Progenitor cell of endocrine pancreas (in vitro differentiated cells): ENCODE results near the gene E4F1. TPM values are rescaled to one million over a fixed set of nuclear protein-coding genes. Genes with fewer than 3 reads are reported as not detected.

Experiments used
- DNase-seq: peaks from one replicate; pipeline ENCODE4 v3.0.0; 2021; ENCODE audit warnings: low spot score; ENCODE audit not compliant: unreplicated experiment
- H3K27ac Mint-ChIP-seq: 2 replicates; pipeline ENCODE4 v1.8.0; 2021; ENCODE audit warnings: mild to moderate bottlenecking, moderate library complexity, mixed read lengths
- H3K27me3 Mint-ChIP-seq: 2 replicates; pipeline ENCODE4 v1.8.0; 2021; ENCODE audit warnings: mixed read lengths
- H3K36me3 Mint-ChIP-seq: 2 replicates; pipeline ENCODE4 v1.8.0; 2022; ENCODE audit warnings: mixed read lengths; ENCODE audit not compliant: insufficient read depth
- H3K4me1 Mint-ChIP-seq: 2 replicates; pipeline ENCODE4 v1.8.0; 2021; ENCODE audit warnings: low read depth, mixed read lengths
- H3K4me3 Mint-ChIP-seq: 2 replicates; pipeline ENCODE4 v1.8.0; 2021; ENCODE audit warnings: low read depth, mild to moderate bottlenecking, moderate library complexity, mixed read lengths
- H3K9me3 Mint-ChIP-seq: 2 replicates; pipeline ENCODE4 v1.8.0; 2021; ENCODE audit warnings: low read depth, mixed read lengths
- total RNA-seq: library from RNA; stranded (reverse); gene quantifications from 2 replicates; pipeline ENCODE4 v1.2.1, GENCODE V29; 2021
- TF ChIP-seq, protein P1 (sequence below): fragments of 200-600 bp; sonication (generic); IDR thresholded peaks from one replicate; pipeline ENCODE4 v1.5.0; 2021; ENCODE audit warnings: antibody characterized with exemption, mild to moderate bottlenecking; ENCODE audit not compliant: unreplicated experiment

E4F1 gene
- total RNA-seq, 1 donor from 2014 or later: 33.7 TPM

DNA sequence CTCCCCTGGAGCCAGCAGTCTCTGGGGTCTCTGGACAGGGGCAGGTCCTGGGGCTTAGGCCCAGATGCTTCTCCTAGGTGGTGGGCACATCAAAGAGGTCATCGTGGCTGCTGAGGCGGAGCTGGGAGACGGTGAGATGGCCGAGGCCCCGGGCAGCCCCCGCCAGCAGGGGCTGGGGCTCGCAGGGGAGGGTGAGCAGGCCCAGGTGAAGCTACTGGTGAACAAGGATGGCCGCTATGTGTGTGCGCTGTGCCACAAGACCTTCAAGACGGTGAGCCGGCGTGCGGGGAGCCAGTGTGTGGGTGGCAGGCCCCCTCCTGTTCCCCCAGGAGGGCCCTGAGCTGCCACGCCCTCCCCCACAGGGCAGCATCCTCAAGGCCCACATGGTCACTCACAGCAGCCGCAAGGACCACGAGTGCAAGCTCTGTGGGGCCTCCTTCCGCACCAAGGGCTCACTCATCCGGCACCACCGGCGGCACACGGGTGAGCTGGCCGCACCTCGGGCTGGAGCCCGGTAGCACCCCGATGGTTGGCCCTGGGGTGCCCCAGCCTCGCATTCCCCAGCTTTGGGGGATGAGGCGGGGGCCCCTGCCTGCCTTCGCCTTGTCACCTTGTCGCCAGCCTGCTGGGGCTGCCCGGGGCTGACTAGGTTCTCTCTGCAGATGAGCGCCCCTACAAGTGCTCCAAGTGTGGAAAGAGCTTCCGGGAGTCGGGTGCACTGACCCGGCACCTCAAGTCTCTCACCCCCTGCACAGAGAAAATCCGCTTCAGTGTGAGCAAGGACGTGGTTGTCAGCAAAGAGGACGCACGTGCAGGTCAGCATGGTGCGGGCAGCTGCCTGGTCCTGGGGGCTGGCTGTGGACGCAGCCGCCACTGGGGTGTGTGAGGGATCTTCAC, 9.0 kb downstream of the E4F1 start:
- DNase-seq: no peak
- Mint-ChIP-seq H3K4me1 (no peaks in the 10 kb centered on the region), H3K27me3 (peaks cover 3% of the 10 kb centered on the region), H3K36me3 (peaks cover 6% of the 10 kb centered on the region), H3K4me3 (no peak overlapping the region), H3K9me3 (no peaks in the 10 kb centered on the region), H3K27ac (no peak overlapping the region)
- TF ChIP-seq, protein P1, sequence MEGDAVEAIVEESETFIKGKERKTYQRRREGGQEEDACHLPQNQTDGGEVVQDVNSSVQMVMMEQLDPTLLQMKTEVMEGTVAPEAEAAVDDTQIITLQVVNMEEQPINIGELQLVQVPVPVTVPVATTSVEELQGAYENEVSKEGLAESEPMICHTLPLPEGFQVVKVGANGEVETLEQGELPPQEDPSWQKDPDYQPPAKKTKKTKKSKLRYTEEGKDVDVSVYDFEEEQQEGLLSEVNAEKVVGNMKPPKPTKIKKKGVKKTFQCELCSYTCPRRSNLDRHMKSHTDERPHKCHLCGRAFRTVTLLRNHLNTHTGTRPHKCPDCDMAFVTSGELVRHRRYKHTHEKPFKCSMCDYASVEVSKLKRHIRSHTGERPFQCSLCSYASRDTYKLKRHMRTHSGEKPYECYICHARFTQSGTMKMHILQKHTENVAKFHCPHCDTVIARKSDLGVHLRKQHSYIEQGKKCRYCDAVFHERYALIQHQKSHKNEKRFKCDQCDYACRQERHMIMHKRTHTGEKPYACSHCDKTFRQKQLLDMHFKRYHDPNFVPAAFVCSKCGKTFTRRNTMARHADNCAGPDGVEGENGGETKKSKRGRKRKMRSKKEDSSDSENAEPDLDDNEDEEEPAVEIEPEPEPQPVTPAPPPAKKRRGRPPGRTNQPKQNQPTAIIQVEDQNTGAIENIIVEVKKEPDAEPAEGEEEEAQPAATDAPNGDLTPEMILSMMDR: no peak

DNA sequence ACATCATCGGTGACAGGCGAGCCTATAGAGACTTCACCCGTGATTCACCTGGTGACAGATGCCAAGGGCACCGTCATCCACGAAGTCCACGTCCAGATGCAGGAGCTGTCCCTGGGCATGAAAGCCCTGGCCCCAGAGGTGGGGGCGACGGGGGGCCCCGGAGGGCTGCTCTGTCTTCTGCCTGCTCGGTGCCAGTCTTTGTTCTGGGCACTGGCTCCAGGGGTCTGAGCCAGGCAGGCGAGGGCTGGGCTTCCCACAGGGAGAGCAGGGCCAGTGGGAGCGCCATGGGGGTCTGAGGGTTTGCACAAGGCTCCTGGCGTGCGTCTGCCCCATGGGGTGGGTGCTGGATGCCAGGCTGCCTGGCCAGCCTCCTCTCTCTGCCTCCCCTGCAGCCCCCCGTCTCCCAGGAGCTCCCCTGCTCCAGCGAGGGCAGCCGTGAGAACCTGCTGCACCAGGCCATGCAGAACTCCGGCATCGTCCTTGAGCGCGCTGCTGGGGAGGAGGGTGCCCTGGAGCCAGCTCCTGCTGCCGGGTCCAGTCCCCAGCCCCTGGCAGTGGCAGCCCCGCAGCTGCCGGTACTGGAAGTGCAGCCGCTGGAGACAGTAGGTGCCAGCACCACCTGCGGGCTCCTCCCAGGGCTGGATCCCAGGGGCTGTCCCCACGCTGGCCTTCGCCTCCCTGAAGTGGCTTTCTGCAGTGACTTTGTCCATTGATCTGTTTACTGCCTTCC, 9.8 kb downstream of the E4F1 start:
- Mint-ChIP-seq H3K9me3 (no peaks in the 10 kb centered on the region), H3K4me1 (no peaks in the 10 kb centered on the region), H3K27ac (no peak overlapping the region), H3K4me3 (no peak overlapping the region), H3K27me3 (peaks cover 5% of the 10 kb centered on the region), H3K36me3 (peaks cover 6% of the 10 kb centered on the region)
- no peak for DNase-seq
- TF ChIP-seq, protein P1: no peak

DNA sequence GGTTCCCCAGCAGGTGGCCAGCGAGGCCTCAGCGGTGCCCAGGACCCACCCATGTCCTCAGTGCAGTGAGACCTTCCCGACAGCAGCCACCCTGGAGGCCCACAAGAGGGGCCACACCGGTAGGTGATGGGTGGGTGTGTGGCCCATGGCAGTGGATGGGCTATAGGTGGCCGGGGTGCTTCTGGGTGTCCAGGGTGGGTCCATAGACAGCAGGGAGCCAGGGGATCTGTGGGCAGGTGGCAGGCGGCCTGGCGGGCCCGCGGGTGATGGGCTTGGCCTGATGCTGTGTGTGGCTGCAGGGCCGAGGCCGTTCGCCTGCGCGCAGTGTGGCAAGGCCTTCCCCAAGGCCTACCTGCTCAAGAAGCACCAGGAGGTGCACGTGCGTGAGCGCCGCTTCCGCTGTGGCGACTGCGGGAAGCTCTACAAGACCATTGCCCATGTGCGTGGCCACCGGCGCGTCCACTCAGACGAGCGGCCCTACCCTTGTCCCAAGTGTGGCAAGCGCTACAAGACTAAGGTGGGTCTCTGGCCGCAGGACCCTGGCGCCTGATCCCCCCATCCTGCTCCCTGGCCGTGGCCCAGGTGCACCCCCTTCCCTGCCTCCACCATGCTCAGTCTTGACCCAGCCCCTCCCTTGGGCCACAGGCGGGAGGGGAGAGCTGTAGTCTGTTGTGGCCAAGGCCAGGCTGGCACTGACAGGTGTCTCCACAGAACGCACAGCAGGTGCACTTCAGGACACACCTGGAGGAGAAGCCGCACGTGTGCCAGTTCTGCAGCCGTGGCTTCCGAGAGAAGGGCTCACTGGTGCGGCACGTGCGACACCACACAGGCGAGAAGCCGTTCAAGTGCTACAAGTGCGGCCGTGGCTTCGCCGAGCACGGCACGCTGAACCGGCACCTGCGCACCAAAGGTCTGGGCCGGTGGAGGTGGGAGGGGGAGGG, 10.8 kb downstream of the E4F1 start:
- DNase-seq: no peak
- H3K9me3 Mint-ChIP-seq: no peaks in the 10 kb centered on the region
- no peaks in the 10 kb centered on the region for H3K4me1 Mint-ChIP-seq
- H3K27ac Mint-ChIP-seq: no peak overlapping the region
- H3K36me3 Mint-ChIP-seq: peaks cover 6% of the 10 kb centered on the region
- no peak overlapping the region for H3K4me3 Mint-ChIP-seq
- H3K27me3 Mint-ChIP-seq: peaks cover 5% of the 10 kb centered on the region
- TF ChIP-seq, protein P1: no peak

DNA sequence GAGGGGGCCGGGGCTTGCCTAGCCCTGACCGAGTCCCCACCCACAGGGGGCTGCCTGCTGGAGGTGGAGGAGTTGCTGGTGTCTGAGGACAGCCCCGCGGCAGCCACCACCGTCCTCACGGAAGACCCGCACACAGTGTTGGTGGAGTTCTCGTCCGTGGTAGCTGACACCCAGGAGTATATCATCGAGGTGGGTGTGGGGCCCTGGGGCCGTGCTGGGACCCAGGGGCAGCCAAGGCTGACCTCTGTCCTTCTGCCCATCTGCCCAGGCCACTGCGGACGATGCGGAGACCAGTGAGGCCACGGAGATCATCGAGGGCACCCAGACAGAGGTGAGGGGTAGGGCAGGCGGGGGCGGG, 11.4 kb downstream of the E4F1 start:
- H3K4me1 Mint-ChIP-seq: no peaks in the 10 kb centered on the region
- peaks cover 11% of the 10 kb centered on the region for H3K36me3 Mint-ChIP-seq
- TF ChIP-seq, protein P1: no peak
- no peak overlapping the region for H3K4me3 Mint-ChIP-seq
- H3K27ac Mint-ChIP-seq: no peak overlapping the region
- DNase-seq: no peak
- peaks cover 5% of the 10 kb centered on the region for H3K27me3 Mint-ChIP-seq
- no peaks in the 10 kb centered on the region for H3K9me3 Mint-ChIP-seq

DNA sequence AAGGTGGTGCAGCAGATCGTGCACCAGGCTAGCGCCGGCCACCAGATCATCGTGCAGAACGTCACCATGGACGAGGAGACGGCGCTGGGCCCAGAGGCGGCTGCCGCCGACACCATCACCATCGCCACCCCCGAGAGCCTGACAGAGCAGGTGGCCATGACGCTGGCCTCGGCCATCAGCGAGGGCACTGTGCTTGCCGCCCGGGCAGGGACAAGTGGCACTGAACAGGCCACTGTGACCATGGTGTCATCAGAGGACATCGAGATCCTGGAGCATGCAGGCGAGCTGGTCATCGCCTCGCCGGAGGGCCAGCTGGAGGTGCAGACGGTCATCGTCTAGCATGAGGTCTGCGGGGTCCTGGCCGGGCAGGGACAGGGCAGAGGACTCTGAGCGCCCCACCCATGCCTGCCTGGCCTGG, 11.9 kb downstream of the E4F1 start:
- Mint-ChIP-seq H3K4me1 (no peaks in the 10 kb centered on the region), H3K36me3 (peaks cover 12% of the 10 kb centered on the region), H3K27ac (no peak overlapping the region), H3K27me3 (peaks cover 5% of the 10 kb centered on the region), H3K4me3 (no peak overlapping the region), H3K9me3 (no peaks in the 10 kb centered on the region)
- TF ChIP-seq, protein P1: no peak
- DNase-seq: no peak
